Activated CD4-positive, alpha-beta T cell treated with anti-CD3 and anti-CD28 coated beads, Interleukin-2, amount 50 U/mL, for 16 hours (primary cell): ENCODE measurements around the gene DDX19B.
A peak's percentile ranks its signal among the peaks of the same experiment; 100 is the strongest.
"Not testable (repeated sequence)": the region's sequence is repeated elsewhere in the genome, so short reads cannot be mapped to it uniquely, and the experiment has no call there.

ENCODE experiments used
- DNase-seq: peaks from one replicate; pipeline ENCODE4 v3.0.0-alpha.2; 2020

The DDX19B gene

DNA sequence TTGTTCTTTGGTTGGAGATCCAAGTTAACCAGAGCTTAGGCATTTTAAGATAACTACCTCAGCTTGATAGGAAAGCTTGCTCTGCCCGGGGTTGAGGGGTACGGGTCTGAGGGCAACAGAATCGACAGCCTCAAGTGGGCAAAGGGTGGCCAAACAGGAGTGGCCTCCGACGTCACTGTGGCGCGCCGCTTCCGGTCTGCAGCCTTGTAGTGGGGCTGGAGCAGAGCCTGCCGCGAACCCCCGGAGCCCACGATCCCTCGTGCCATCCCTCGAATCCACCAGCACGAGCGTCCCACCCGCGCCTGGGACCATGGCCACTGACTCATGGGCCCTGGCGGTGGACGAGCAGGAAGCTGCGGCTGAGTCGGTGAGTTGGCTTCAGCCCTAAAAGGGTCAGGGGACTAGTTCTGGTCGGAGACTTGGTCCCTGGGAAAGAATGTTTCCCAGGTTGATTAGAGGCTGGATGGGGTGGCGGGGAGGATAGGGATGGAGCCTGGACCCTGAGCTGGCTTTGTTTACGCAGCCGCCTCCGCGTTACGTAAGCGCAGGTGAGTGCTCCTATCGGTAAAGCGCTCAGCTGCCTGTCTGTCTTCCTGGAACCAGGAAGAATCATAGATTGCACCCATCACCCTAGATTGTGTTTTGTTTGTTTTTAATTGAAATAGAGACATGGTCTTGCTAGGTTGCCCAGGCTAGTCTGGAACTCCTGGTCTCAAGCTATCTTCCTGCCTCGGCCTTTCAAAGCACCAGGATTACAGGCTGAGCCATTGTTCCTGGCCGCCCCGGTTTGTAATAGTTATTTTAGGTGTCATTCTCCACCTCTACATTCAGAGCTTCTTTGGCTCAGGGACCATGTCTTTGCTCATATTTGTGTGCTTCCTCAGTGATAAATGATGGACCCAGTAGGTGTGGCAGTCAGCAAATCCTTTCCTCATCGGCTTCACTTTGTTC lies at the start of gene DDX19B:
Gene DDX19B (plus strand): TSS at position 199 of the 951 bp plus-strand sequence. CDS start 112 bp downstream, at position 311.
- DNase-seq, result peak; percentile 73

DNA sequence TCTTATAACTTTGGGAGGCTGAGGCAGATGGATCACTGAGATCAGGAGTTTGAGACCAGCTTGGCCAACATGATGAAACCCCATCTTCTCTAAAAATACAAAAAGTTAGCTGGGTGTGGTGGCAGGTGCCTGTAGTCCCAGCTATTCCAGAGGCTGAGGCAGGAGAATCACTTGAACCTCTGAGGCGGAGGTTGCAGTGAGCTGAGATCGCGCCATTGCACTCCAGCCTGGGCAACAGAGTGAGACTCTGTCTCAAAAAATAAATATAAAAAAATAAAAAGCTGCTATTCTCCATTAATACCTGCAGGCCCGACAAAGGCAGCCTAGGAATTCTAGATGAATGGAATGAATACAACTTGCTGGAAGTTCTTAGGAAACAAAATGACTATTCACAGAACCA lies 49.3 kb upstream of the DDX19B start:
- not testable (repeated sequence) for DNase-seq

DNA sequence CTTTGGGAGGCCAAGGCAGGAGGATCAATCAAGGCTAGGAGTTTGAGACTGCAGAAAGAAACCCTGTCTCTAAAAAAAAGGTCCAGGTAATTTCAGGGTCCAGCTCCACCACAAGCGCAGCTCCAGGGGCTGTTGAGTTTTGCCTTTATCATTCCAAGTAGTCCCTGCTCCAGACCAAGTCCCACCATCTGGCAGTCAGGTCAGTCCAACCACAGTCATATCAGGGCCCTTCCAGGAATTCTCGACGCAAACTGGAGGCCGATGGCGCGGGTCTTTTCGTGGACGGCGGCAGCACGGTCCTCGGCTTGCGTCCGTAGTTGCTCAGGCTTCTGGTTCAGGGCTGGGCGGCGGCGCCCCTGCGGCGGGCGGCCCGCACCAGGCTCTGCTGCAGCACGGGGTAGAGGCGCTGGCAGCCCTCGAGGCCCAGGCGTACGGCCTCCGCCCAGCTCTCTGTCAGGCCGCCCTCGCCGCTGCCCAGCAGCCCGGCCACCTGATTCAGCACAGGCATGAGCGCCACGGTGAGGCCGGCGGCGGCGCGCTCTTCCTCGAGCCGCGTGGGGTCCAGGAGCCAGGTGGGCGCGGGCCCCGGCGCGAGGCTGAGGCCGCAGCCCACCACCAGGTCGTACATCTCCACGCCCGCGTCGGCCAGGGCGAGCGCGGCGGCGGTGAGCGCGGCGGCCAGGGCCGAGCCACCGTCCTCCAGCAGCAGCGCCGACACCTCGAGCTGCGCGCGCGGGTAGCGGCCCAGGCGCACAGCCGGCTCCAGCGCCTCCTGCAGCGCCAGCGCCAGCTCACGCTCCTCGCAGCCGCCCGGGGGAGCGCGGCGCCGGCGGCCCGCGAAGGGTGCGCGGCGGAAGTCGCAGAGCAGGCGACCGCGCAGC lies 48.0 kb upstream of the DDX19B start:
- peak; percentile 38 for DNase-seq

DNA sequence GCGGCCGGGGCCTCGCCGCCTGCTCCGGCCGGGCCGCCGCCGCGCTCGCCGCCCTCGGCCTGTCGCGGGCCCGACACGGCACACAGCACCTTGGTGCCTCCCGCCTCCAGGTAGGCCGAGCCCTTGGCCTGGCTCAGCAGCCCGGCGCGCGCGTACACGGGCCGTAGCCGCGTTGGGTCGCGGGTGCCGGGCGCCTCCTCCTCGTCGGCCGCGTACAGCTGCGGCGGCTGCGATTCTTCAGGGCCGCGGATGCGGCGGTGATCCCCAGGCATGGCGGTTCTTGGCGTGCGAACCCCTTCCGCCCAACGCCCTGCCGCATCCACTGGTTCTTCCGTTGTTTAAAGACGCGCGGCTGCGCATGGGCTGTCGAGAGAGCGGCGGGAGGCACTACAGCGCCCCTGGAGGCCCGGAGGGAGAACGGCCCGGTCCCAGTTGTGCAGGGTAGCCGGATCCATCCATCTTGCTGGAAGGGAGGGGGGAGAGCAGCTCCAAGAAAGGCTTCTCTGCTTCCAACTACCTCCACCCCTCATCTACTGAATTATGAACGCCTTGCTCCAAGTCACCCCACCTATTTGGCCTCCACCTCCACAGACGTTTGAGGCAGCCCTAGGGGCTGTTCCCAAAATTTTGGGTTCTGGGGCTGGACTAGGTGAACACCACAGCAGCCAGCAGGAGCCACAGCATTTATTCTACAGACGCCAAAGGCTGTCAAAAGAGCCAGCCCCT lies 47.2 kb upstream of the DDX19B start, which contains the start of gene EXOSC6:
Gene EXOSC6 (minus strand): TSS at position 312 of the 726 bp plus-strand sequence. CDS start 40 bp downstream, at position 272.
- DNase-seq, result peak; percentile 97

DNA sequence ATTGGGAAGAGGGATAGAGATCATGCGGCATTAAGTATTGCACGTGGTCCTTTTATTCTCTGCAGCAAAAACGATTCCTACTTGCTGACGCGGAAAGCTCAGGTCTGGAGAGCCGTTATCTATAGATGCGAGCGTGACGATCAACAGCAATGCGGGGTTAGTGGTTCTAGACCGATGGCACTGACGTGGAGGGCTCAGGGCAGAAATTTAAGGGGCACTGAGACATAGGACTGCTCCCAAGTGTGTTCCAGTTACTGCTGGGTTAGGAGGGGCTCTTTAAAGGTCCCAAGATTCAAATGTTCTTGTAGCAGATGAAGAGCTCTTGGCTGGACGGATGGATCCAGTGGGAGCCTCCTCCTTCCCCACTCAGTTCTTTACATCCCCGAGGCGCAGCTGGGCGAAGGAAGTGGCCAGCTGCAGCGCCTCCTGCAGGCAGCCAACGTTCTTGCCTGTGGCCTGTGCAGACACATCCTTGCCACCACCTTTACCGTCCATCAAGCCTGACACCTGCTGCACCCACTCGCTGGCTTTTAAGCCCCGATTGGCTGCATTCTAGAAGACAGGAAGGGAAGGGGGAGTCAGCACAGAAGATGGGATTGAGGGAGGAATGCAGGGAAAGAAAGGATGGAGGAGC lies 46.5 kb upstream of the DDX19B start:
- peak; percentile 18 for DNase-seq

DNA sequence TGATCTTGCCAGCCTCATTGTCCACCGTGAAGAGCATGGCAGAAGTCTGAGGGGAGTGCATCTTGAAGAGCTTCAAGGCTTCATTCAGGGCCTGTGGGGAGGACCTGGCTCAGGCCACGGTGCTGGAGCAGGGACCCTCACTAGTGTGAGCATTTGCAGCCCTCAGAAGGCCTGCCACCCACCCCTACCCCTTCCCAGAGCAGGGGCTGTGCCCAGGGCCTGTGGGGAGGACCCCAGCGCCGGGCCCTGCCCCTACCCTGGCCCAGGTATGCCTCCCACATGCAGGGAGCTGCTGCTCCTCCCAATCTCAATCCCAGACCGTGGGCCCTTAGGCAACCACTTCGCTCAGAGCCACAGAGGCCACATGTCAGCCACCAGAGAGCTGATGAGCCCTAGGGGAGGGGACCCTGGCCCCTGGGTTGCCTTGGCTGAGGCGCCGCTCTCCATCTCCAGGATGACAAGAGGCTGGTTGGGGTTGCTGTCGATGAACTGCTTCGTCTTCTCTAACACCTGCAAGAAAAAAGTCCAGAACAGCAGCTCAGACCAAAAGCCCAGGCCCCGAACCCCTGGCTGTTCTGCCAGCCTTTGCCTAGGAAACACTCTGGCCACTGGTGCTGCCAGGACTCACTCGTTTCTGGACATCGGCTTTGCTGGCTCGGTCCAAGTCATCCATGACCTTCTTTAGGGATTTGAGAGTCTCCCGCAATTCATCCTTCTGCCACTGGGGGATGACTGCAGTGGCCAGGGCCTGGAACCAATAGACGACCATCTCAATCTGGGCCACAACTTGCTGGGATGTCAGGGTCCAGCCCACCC lies 45.5 kb upstream of the DDX19B start:
- peak; percentile 39 for DNase-seq

DNA sequence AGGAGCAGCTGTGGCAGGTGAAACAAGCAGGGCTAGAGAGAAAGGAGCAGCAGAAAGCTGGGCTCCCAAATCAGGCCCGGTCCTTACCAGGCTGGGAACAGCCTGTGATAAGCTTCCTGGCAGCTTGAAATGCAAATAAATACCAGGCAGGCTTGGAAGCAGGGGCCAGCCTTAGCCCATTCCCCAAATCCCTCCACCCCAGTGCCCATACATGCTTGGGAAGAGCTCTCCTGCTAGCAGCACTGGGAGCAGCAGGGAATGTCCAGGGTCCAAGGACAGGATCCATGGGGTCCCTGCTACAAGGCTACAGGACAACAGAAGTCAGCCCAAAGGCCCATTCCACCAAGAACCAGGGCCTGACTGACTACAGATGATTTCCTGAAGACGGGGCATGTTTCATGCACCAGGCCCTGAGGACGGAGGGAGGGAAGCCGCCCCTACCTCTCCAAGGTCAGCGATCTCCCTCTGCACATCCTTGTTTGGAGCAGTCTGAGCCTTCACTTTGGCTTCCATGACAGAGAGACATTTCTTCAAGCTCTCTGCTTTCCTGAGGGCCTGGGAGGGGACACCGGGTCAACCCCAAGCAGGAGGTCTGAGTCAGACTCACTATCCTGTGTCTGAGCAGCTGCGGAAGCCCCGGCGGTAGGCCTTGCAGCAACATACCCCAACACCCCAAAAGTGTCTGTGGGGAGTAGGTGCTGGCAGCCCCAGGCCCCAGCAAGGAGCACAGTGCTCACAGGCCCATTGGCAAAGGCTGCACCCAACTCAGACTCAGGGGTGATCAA lies 44.6 kb upstream of the DDX19B start:
- no peak for DNase-seq

DNA sequence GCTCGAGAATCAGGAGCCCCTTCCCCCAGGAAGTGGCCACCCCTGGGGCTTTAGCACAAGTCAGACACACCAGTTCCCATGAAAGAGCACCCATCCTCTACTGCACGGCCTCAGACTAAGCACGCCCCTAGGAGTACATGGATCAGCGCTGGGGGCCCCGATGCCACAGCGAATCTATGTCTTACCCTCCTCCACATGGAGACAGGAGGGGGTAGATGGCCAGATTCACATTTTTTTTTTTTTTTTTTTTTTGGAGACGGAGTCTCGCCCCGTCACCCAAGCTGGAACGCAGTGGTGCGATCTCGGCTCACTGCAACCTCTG lies 44.1 kb upstream of the DDX19B start:
- DNase-seq, result no peak

DNA sequence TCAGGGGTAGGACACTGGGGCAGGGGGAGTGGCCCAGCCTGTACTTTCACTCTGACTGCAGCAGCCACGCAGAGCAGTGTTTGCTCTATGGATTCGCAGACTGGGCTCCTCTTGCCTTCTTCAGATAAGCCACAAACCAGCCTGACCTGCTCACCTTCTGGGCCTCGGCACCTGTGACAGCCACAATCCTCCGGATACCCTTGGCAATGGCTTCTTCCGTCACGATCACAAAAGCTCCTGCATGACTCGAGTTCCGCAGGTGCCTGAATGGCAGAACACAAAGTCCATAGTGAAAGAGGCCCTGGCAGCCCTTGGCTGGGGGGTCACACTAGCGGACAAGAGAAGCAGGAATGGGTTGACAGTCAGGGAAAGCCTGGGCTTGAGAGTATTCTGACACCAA lies 43.4 kb upstream of the DDX19B start:
- DNase-seq, result no peak

DNA sequence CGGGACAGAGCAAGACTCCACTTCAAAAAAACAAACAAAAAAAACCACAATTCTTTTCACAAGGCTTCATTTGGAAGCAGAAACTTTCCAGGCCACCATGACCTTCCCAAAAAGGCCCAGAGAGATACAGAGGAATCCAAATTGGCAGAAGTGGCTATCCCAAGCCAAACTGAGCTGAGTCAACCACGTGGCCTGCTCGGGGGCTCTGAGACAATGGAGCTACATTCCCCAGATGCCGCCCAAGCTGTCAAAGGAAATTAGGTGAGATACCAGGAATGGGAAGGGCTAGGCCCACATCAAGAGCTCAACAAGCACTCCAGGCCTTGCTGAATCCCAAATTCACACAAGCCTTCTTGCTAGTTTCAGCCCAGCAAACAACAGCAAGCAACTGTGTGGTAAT lies 41.6 kb upstream of the DDX19B start:
- no peak for DNase-seq

DNA sequence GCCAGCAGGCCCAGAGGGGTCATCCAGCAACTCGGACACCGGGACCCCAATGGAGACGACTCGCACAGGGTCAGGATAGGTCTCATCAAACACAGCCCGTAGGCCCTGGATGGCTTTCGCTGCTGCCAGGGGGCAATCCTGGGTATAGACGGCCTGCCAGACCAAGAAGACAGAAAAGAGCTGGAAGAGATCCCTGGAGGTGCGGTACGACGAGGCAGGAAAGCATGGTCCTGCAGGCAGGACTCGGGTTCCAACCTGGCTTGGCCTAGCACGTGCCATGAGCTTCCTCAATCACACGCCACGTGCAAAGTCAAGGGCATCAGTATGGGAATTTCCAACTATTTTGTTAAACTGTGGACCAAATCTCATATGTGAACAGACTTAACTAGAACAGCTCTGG lies 40.9 kb upstream of the DDX19B start:
- no peak for DNase-seq

DNA sequence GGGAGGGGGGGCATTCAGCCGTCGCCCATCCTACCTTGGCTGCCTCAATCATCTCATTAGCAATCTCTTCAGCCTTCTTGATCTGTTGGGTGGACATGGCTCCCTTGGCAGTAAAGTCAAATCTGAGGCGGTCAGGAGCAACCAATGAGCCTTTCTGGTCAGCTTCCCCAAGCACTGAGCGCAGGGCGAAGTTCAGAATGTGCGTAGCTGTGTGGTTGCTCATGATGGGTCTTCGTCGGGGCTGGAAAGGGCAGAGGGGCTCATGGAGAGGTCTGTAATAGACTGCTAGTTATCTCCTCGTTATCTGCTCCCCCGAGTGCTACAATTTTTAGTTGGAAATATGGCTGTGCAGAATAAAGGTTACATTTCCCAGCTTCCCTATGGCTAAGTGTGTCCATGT lies 40.0 kb upstream of the DDX19B start:
- no peak for DNase-seq

DNA sequence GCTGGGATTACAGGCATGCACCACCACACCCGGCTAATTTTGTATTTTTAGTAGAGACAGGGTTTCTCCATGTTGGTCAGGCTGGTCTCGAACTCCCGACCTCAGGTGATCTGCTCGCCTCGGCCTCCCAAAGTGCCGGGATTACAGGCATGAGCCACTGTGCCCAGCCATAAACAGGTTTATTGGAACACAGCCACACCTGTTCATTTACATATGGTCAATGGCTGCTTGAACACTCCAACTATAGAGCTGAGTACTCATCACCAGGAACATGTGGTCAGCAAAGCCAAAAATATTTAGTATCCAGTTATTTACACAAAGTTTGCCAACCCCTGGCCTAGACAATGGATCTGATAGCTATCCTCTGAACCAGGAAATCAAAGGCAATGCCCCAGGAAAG lies 39.1 kb upstream of the DDX19B start:
- not testable (repeated sequence) for DNase-seq

DNA sequence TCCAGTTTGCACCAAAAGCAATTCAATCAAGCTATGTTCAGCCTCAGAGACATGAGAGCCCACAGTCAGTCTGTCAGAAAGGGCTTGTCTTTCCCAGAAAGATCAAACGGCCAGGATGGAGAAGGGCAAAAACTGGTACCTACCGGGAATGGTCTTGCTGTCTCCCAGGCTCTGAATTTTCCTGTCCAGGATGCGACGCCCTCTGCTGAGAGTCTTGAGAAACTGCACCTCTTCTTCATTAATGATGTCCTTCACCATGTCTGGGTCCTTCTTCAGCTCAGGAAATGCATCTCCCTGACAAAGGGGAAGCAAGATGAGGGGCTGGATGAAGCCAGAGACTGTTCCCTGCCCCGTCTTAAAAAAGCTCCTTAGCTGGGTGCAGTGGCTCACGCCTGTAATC lies 31.5 kb upstream of the DDX19B start:
- no peak for DNase-seq

DNA sequence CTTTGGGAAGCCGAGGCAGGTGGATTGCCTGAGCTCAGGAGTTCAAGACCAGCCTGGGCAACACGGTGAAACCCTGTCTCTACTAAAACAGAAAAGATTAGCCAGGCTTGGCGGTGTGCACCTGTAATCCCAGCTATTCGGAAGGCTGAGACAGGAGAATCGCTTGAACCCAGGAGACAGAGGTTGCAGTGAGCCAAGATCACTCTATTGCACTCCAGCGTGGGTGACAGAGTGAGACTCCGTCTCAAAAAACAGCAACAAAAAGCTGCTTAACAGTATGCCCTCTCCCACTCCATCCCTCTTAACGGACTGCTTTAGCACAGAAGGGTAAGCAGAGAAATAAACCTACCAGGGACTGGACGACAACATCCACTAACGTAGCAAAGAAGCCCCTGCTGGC lies 31.1 kb upstream of the DDX19B start:
- not testable (repeated sequence) for DNase-seq

DNA sequence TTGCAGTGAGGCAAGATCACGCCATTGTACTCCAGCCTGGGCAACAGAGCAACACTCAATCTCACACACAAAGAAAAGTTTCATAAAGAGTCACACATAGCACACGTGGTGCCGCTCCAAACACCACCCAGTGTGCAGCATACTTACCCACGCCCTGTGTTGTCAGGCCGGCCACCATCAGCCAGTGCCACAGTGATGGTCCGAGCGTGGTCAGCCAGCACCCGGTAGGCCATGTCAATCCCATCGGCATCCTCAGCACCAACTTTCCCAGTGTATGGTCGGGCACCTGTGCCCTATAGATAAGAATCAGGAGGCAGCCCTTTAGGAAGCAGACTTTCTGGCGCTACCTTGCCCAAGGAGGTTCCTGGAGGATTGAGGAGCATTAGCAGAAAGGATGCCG lies 29.5 kb upstream of the DDX19B start:
- no peak for DNase-seq

DNA sequence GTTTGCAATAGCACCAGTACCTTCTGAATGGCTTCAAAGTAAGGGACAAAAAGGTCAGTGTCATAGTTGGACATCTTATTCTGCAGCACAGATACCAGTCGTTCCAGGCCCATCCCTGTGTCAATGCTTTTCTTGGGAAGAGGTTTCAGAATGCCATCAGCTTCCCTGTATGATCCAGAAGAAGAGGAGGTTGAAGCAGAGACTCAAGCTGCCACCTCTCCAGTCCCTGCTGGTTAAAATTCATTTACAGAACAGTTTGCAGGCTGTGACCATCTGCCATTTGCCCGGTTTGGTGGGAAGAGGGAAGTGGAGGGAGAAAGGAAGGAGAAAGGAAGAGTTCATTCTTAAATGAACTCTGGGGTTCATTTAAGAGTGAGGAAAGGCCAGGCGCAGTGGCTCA lies 28.8 kb upstream of the DDX19B start:
- DNase-seq, result no peak

DNA sequence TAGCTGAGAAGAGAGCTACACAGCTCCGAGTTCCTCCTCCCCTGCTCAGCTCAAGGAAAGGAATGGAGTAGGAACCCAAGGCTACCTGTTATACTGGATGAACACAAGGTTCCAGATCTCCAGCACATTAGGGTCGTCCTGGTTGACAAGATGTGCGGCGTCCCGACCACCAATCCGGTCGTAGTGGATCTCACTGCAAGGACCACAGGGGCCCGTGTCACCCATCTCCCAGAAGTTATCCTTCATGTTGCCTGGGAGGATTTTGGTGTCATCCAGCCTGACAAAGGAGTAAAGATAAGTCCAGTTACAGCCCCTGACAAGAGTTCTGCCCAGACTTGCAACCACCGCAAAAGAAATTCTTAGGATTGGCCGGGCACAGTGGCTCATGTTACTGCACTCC lies 27.3 kb upstream of the DDX19B start:
- DNase-seq, result no peak

DNA sequence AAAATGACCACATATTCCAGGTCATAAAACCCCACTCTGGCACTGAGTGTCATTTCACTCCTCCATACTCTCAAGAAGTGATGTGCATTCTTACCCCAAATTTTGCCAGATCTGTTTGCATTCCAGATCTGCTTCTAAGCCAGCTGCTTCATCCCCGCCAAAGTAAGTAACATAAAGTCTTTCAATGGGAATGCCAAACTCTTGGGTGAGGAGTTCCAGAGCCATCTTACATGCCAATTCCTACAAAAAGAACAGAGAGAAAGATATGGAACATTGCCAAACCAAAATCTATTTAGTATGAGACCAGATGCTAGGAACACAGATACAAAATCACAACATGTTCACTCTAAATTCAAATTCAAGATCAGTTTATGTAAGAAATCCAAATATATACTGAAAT lies 22.6 kb upstream of the DDX19B start:
- no peak for DNase-seq

DNA sequence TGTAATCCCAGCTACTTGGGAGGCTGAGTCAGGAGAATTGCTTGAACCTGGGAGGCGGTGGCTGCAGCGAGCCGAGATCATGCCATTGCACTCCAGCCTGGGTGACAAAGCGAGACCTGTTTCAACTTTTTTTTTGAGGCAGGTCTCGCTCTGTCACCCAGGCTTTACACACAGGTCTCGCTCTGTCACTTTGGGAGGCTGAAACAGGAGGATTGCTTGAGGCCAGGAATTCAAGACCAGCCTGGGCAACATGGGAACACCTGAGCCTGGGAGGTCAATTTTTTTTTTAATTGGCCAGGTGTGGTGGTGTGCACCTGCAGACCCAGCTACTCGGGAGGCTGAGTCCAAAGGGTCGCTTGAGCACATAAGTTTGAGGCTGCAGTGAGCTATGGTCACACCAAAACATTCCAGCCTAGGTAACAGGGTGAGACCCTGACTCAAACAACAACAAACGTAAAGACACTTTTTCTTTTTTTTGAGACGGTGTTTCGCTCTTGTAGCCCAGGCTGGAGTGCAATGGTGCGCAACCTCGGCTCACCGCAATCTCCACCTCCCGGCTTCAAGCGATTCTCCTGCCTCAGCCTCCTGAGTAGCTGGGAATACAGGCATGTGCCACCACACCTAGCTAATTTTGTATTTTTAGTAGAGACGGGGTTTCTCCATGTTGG lies 11.5 kb upstream of the DDX19B start:
- not testable (repeated sequence) for DNase-seq
